ENCODE results near the gene API5.
"Not testable (repeated sequence)": the region's sequence is repeated elsewhere in the genome, so short reads cannot be mapped to it uniquely, and the experiment has no call there.

Gene API5

DNA sequence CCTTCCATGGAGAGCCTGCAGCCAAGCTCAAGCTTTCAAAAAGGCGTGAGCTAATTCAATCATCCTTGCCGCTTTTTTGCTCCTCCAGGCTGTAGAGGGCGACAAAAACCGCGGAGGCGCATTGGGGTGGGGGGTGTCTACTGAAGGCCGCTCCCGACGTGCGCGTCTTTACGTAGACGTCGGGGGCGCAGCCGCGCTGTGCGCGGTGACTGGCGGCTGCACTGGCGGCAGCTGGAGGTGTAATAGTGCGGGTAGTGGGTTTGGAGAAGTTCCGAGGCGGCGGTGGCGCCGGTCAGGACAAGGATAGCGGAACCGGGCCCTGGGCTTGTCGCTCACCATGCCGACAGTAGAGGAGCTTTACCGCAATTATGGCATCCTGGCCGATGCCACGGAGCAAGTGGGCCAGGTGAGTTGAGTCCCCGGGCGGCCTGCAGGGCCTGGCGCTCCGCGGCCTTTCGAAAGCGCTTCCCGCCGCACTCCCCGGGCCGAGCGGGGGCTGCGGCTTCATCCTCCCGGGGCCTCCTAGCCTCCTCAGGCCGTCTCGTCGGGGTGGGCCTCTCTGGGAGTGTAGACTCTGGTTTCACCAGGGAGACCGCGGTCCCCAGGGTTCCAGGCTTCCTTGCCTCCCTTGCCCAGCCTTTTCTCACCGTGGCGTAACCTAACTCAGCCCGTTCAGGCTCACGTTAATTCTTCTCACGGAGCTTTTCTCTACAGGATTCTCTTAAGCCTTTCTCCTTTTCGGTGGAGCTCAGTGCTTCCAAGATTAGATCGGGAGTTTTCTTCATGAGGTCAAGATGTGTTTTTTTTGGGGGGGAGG is at the start of gene API5:
TSS of gene API5 (plus strand) at position 206 of the 817 bp plus-strand sequence. CDS start at position 338, 132 bp downstream.
- peak; percentile 95 to 96 for DNase-seq

DNA sequence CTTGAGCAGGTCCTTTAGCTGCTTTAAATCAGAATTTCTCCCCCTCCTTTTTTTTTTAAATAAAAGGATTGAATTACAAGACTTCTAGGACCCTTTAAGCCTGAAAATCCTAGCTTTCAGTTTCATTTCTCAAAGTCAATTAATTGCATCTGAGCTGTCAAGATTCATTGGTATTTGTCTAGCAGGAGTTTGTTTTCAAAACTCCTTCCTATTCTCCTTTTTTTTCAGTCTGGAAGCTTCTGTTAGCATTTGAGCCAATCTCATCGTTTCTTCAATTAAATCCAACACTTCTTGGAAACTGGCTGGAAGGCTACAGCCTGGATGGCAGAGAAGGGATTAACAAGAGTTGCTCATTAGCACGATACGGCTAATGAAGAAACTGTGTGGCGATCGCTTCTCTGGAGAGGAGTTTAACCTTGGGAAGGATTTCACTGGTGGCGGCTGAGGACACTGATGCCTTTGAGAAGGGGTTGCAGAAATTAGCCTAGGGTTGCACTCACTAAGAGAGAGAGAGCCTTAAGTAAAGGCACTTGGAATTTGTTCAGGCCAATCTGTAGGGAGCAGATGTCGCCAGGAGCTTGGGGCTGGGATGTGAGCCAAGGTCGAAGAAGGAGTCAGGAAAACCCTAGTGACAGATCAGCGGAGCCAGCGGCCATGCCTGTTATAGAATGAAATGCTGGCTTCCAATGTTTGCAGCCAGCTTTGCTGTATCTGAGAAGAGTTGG is 43.8 kb upstream of the API5 start:
- DNase-seq = no peak

DNA sequence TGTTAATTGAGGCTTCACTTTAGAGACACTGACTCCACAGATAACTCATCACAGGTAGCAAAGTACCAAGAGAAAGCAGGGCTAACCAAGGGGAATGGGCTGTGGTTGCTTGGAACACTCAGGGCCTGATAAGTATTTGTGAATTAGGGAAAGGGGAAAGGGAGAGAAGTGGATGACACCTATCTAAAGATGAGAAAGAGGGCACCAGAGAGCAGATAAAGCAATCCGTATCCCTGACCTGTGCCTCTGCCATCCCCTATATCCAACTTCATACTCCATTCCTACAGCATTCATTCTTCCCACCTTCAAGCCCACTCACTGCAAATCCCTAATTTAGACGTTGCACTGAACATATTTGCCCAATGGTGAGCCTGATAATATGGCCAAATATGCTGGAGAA is 43.0 kb upstream of the API5 start:
- no peak for DNase-seq

DNA sequence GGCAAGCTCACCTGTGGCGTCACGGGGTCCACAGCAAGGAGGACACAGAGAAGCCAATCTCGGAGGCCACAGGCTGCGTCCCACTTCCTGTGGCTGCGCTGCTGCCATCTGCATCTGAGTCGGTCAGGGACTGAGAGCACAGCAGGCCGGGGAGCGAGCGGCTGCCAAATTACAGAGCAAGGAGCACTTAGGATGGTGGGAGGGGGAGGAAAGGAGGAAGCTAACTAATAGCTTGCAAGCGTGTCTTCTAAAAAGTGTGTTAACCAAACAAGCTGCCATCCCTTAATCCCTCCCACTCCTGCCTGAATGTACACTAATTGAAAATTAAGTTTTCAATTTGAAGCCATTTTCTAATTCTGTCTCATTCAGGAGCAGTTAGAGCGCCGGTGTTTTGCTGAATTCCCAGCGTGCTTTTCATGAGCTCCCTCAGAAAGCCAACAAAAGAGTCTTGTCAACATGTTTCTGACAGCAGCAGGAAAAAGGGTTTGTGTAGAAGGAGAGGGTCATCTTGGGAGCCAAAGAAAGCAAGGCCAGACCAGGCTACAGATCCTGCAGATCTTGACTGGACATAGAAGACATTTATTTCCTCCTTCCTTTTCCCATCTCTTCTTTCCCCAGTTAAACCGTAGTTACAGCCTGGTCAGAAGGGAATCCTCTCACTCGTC is 42.4 kb upstream of the API5 start:
- no peak for DNase-seq

DNA sequence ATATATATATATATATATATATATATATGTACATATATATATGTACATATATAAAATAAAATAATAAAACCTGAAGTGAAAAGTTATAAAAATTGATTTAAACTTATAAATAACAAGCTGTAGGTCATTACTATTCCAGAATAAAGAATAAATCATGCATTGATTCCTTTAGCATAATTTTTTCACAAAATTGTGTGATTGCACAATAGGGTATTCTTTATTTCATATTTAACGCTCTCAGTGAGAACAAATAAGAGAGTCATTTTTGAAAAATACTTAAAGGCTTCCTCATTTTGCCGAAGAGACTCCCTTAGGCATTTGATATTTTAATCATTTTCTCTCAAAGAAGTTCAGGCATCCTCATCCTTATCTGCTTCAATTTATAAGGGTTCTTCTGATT is 41.3 kb upstream of the API5 start:
- DNase-seq = no peak

DNA sequence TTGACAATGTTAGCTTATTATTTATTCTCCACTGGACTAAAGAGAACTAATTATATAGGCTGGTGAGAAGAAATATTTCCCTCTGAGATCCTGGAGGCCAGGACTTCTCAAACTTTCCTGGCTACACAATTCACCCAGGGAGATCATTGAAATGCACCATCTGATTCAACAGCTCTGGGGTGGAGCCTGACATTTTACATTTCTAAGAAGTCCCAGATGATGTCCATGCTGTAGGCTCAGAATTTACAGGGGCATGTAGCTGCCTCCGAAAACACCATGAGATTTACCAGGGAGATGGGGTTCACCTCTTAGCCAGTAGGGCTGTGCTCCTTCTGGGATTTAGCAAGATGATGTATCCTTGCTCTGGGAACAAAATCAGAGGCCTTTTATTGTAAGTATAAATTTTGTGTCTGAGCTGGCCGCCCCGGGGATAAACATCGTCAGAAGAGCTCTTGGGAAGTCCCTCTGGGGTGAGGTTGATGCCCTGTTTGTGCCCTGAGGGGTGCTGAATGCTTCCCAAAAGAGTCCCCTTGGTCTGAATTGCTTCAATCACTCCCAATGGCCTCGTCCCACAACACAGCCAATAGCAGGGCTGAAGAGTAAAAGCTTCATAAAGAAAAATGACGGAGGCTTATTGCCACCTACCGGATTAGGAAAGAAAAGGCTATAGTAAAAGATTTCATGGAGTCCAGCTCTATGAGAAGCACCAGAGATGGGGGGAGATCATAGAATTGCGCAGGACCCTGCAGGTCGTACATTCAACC is 33.4 kb upstream of the API5 start:
- DNase-seq = no peak

DNA sequence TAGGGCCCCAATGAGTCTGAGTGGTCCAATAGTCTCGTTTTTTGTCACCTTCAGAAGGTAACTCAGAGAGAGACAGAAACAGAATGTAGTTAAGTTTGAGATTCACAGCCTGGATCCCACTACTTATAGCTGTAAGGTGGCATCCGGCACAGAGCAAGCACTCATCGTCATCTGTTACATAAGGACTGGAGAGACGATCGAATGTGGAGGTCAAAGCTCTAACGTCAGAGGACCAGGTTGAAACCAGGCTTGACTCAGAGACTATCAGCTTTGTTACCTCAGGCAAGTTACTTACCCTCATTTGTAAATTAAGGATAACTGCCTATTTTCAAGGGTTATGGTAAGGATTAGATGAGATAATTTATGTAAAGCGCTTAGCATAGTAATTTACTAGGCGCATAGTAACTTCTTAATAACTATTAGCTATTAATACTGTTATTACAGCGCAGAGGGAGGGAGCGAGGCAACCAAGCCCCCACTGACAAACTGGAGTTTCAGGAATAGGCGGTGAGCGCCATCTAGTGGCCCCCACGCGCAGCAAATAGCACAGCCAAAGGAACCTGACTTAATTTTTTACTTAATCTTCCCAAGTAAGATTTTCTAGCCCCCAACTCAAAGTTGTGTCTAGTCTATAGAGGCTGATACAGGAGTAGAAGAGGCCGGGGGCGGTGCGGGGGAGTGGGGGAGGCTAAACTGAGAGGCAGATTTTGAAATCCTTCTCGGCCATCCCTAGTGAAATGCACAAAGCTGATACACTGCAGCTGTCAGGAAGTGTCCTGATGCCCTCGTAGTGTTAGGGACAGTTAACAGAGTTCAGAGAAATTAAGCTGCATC is 29.0 kb upstream of the API5 start:
- peak; percentile 2 to 54 for DNase-seq

DNA sequence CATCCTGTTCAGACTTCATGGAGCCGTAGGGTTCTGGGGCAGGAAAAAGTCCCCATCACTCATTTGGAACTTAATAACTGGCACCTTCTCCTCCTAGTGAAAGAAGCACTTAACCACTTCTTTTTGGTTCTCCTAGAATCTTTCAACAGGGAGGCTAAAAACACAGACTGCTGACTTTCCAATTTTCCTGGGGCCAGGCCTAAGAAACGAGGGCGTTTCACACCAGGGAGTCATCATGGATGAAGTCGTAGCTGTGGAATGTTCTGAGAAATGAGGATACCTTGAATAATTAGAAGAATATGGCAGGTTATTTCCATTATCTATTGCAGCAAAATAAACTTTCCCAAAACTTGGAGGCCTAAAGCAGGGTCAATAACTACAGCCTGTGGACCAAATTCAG is 26.0 kb upstream of the API5 start:
- no peak for DNase-seq

DNA sequence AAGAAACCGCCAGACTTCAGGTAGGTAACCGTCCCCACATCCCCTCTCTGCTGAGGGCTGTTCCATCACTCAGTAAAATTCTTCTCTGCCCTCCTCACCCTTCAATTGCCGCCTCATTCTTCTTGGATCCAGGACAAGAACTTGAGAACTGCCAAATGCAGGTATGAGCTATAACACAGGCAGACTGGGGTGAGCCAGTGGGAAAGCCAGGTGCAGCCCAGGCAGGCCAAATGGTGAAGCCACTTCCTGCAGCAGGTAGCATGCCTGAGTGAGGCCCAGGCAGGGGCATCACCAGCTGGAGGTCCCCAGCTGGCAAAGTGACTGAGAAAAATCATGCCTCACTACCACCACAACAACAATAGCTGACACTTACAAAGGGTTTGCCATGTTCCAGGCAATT is 22.4 kb upstream of the API5 start:
- no peak for DNase-seq

DNA sequence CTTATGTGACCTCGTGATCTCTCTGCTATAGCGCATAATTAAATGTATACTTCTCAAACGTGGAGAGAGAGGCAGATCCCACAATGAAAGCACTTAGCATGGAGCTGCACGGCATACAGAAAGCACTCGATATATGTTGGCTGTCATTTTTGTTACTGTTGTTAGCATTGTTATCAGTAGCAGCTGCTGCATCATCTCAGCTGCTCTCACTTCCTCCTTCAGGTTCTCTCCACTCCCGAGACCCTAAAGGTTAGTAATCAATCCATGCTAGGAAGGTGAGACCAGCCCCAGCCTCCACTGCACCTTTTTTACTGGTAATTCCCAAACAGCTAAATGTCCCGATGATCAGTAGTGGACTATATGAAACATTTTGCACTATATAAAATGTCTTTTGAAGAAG is 13.4 kb upstream of the API5 start:
- DNase-seq = no peak

DNA sequence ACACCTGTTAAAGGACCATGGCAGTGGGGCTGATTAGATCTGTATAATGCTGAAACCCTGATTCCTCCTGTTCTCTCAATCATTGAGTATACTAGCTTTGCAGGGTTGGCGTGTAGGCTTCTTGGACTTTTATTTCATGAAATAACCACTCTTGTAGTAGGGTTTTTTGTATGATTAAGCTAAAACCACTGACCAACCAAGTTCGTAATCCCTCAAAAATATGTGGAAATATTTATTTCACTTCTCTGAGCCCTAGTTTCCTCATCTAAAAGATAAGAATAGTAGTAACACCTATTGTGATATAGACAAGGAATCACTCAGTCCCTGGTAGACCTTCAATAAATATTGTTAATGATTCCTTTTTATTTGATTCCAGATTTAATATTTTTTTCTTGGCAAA is 4.2 kb downstream of the API5 start:
- DNase-seq = peak; percentile 25

DNA sequence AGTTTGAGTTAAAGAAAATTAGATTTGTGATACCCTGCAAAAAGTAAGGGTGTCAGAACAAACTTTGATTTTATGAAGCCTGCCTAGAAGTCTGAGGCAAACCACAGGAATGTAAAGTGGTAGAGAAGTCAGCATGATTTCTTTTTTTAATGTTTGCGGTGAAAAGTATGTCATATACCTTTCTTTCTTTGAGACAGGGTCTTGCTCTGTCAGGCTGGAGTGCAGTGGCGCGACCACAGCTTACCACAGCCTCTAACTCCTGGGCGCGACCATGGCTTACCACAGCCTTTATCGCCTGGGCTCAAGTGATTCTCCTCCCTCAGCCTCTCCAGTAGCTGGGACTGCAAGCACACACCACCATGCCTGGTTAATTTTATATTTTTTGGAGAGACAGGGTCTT is 4.7 kb downstream of the API5 start:
- DNase-seq = no peak

DNA sequence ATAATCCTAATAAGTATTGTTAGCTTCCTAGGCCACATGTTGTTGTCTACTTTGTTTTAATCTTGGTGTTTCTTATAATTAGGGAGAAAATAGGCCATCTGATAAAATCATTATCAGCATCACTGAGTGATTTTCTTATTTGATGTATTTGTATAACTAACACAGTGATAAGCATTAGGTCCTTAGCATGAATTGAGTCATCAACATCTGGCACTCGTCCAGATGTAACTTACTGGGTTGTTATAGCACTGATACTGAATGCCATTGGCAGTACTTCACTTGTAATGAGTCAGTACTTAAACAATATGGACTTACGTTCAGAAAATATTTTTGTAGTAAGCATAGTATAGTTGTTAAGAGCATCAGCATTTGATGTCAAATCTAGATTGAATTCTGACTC is 16.2 kb downstream of the API5 start:
- no peak for DNase-seq

DNA sequence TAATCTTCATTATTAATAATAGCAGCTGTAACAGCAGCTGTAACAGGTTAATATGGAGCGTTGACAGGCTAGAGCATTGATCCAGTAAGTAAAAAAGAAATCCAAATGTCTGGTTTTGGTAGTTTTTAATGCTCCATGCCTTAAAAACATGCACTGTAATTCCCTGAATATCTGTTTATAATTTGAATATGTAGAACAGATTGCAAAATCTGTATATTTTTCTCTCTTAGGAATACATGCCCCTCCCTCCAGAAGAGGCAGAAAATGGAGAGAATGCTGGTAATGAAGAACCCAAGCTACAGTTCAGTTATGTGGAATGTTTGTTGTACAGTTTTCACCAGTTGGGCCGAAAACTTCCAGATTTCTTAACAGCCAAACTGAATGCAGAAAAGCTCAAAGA is 16.7 kb downstream of the API5 start:
- no peak for DNase-seq

DNA sequence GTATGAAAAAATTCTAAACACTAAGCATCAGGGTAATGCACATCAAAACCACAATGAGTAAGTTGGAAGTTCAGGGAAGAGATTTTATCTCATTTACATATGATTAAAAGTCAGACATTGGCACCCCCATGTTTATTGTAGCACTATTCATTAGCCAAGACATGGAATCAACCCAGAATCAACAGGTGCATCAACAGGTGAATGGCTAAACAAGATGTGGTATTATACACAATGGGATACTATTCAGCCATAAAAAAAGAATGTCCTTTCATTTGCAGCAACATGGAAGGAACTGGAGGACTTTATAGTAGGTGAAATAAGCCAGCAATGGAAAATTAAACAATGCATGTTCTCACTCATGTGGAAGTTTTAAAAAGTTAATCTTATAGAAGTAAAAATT is 29.4 kb downstream of the API5 start:
- DNase-seq = no peak

DNA sequence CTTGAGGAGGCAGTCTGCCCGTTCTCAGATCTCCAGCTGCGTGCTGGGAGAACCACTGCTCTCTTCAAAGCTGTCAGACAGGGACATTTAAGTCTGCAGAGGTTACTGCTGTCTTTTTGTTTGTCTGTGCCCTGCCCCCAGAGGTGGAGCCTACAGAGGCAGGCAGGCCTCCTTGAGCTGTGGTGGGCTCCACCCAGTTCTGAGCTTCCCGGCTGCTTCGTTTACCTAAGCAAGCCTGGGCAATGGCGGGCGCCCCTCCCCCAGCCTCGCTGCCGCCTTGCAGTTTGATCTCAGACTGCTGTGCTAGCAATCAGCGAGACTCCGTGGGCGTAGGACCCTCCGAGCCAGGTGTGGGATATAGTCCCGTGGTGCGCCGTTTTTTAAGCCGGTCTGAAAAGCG is 39.6 kb downstream of the API5 start:
- DNase-seq = not testable (repeated sequence)

DNA sequence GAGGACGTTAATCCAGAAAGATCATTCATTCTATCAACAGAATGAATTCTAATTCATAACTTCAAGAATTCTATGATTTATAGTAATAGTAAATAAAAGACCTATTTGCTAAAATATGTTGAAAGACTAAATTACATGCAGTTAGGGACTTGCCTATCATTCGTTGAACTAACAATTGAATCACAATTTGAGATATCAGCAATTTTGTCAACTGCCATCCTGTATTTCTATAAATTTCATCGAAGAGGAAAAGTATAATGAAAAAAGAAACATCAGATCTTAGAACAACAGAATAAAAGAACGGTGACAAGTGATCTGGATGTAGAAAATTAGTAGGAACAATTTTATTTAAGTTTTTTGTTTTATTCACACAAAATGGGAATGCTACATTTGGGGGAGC is 42.5 kb downstream of the API5 start:
- DNase-seq = no peak

DNA sequence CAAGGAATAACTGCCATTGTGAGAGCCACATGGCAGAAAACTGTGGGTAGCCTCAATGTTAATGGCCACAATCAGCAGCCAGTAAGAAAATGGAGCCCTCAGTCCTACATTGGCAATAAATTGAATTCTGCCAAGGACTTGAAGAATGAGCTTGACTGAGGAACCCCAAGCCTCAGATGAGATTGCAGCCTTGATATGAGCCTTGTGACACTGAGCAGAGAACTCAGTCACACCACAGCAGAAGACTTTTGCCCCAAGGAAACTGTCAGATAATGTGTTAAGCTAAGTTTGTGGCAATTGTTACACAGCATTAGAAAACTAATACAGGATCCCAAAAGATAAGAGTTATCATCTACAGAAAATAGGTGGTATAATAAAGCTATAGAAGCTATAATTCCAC is 44.5 kb downstream of the API5 start:
- DNase-seq = no peak

DNA sequence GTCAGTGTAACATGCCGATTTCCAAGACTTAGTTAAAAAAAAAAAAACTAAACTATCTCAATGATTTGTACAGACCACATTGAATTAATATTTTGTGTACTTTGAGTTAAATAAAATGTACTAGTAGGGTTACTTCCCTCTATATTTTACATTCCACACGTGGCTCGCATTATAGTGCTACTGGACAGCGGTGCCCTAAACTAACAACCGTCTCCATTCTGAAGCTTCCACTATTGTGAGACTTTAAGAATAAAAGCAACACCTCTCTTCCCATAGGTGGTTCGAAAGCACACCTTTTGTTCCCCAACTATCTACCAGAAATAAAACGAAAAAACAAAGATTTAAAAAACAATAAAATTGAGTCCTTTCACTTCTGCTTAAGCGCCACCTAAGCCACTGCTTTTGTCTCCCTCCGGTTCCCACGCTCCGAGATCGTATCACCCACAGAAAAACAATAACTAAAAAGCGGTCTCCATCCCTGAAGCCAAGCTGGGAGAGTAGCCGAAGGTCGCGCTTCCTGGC is 46.5 kb downstream of the API5 start:
- DNase-seq = peak in 1 of 2 donors; percentile 20

DNA sequence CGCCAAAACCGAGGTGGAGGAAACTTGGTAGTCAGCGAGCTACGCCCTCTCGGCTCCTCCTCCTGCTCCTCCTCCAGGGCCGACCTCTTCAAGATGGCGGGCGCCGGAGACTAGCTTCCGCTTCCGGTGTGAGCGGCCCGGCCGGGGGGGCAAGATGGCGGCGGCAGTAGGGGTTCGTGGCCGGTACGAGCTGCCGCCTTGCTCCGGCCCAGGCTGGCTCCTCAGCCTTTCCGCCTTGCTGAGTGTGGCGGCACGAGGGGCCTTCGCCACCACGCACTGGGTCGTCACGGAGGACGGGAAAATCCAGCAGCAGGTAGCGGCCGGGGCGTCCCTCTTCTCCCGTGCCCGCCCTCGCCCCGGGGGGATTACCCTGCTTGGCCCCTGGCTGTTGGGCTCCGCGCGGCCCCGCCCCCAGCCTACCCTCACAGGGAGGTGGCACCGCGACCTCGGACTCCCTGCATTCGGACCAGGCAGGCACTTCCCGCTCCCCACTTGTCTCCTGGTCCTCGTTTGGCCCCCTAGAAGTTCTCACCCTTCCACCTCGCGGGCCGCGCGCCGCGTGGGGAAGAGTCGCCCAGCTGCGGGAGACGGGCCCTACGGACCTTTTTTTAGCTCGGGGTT is 47.1 kb downstream of the API5 start, which contains the start of gene TTC17:
TSS of gene TTC17 (plus strand) at position 120 of the 621 bp plus-strand sequence. CDS start at position 155, 35 bp downstream.
- DNase-seq = peak; percentile 92 to 93

DNA sequence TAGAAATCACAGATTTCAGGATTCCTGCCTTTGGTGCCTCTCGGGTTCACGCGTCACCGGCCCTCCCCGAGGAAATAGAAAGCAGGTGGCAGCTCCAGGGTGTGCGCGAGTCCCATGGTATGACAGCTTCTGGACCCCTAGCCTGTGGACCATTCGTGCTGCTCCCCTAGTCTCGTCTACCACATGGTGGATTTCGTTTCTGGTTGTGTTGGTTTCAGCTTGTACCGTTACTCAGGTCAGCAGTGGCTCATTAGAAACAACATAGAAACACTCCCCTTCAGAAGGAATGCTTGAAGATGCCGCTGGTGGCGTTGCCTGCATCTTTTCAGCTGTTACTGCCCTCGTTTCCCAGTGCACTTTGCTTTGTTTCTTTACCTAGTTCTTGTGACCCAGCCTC is 47.6 kb downstream of the API5 start:
- no peak for DNase-seq
